ENCODE measurements around the gene SAG.

SAG gene

GRCh38 chr2:233380132-233380895 lies 72.7 kb downstream of the SAG start:
- DNase-seq (ENCODE audit: low spot score) = no peak

GRCh38 chr2:233380995-233381637 lies 73.5 kb downstream of the SAG start:
- no peak for DNase-seq (ENCODE audit: low spot score)

GRCh38 chr2:233381638-233381995 lies 74.0 kb downstream of the SAG start:
- no peak for DNase-seq (ENCODE audit: low spot score)

DNA sequence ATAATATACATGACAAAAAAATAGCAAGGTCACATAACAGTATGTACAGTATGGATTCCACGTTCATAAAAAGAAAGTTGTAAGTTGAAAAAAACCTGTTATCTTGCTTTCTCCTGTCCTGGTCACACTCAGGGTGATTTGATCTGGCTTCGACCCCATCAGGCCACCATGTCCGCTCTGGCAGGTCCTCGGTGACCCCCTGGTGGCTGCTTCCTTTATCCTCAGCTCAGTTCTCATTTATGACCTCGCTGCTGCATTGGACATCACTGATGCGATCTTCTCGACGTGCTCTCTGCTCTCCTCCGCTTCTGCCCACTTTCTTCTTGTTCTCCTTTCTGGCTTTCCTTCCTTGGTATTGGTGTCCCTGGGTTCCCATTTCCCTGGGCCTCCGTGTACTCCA lies 76.4 kb downstream of the SAG start:
- no peak for DNase-seq (ENCODE audit: low spot score)

- DNase-seq (ENCODE audit: low spot score) = no peak
These were observed 77.3 kb downstream of the SAG start for GRCh38 chr2:233384811-233385488.

GRCh38 chr2:233385489-233386044 lies 78.0 kb downstream of the SAG start:
- DNase-seq (ENCODE audit: low spot score) = no peak

DNA sequence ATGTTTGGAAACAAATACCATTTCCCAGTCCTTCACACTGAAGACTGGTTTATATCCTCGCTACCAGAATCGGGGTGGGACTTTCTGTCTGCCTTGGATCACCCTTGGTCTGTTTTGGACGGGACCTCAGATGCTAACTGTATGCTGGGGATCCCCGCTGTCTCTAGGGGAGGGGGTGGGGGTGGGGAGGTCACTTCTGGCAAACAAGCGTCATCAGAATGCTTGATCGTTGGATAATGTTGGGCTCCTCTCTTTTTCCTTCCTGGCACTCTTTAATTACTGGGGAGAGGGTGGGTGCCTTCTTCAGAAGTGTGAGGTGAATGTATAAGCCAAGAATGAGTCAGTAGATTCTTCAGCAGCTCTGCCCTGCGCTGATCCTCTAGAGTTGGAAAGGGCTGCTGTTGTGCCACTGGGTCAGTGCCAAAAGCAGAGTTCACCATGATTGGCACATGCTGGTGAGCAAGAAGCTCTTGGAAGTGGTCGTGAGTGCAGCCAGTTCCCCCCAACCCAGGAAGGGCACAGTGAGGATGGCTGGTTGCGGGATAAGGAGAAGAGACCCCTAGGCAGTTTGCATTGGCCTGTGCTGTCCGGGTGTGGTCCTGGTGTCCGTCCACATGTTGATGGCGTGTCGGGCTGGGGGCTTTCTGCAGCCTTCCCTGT lies 78.9 kb downstream of the SAG start:
- no peak for DNase-seq (ENCODE audit: low spot score)

DNA sequence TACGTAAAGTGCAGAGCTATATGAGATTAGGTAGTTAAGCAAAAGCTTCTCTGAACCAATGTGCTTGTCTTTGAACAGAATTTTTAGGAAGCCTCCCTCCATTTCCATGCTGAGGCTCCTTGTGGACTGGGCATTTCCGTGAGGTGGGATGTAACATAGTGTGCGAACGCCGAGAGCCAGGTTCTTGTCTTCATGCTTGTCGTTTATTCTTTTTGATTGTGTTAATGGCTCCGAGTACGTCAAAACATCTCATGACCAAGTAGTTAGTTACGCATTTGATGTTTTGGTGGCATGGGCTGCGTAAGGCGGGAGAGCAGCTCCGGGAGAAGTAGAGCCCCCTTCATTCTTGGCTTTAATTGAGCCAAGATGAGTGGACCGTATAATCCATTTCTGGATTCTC lies 79.6 kb downstream of the SAG start:
- DNase-seq (ENCODE audit: low spot score) = no peak

- no peak for DNase-seq (ENCODE audit: low spot score)
These were observed 80.3 kb downstream of the SAG start for GRCh38 chr2:233387667-233388528.

GRCh38 chr2:233389601-233390125 lies 82.0 kb downstream of the SAG start:
- DNase-seq (ENCODE audit: low spot score) = no peak

DNA sequence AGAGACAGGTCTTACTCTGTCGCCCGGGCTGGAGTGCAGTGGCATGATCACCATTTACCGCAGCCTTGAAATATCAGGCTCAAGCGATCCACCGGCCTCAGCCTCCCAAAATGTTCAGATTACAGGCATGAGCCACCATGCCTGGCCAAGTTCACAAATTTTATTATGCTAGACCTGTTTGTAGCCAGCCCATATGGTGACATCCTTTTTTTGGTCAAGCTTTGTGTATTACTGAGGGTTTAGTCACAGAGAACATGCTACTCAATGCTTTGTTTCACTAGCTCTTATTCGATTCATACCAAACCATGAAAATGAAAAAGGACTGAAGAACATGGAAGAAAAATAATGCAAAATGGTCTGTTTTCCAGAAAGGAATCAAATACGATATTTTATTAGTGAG lies 88.1 kb downstream of the SAG start:
- no peak for DNase-seq (ENCODE audit: low spot score)

Data from RKO (cell line).